OCI-LY1 (cell line): ENCODE results near the gene CORO2B.

ENCODE experiments used
- EZH2 ChIP-seq: fragments of 200-600 bp; sonication (generic), shearing (Covaris generic); IDR thresholded peaks from 2 replicates; pipeline ENCODE4 v1.8.0; 2017; ENCODE audit warnings: borderline replicate concordance, mixed run types, mild to moderate bottlenecking, antibody characterized with exemption, low read length, moderate library complexity, mixed read lengths
- TF ChIP-seq, protein P1 (sequence below): fragments of 200-600 bp; sonication (generic), shearing (Covaris generic); IDR thresholded peaks from 2 replicates; pipeline ENCODE4 v1.5.1; 2017; ENCODE audit warnings: mild to moderate bottlenecking, antibody characterized with exemption, low read length, moderate library complexity, mixed read lengths

DNA sequence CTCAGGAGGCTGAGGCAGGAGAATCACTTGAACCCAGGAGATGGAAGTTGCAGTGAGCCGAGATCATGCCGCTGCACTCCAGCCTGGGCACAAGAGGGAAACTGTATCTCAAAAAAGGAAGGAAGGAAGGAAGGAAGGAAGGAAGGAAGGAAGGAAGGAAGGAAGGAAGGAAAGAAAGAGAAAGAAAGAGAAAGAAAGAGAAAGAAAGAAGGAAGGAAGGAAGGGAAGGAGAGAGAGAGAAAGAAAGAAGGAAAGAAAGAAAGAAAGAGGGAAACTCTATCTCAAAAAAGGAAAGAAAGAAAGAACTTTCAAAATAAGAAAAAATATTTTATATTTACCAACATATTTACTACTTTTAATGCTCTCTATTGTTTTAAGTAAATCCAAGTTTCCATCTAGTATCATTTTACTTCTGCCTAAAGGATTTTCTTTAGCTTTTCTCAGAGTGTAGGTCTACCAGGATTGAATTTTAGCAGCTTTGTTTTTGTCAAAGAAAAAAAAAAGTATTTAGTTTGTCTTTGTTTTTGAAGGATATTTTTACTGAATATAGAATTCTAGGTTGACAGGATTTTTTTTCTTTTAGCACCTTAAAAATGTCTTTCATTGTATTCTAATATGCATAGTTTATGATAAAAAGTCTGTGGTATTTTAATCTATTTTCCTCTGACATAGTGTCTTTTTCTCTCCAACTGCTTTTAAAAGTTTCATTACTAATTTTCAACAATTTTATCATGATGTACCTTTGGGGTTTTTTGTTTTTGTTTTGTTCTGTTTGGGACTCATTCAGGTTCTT lies 47.2 kb upstream of the CORO2B start:
- TF ChIP-seq, protein P1, sequence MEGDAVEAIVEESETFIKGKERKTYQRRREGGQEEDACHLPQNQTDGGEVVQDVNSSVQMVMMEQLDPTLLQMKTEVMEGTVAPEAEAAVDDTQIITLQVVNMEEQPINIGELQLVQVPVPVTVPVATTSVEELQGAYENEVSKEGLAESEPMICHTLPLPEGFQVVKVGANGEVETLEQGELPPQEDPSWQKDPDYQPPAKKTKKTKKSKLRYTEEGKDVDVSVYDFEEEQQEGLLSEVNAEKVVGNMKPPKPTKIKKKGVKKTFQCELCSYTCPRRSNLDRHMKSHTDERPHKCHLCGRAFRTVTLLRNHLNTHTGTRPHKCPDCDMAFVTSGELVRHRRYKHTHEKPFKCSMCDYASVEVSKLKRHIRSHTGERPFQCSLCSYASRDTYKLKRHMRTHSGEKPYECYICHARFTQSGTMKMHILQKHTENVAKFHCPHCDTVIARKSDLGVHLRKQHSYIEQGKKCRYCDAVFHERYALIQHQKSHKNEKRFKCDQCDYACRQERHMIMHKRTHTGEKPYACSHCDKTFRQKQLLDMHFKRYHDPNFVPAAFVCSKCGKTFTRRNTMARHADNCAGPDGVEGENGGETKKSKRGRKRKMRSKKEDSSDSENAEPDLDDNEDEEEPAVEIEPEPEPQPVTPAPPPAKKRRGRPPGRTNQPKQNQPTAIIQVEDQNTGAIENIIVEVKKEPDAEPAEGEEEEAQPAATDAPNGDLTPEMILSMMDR = no peak
- TF ChIP-seq EZH2 = no peak
